Thyroid gland (tissue), 4 donors: ENCODE data around the gene IL4R.

Experiments
- POLR2A ChIP-seq, 2 donors: fragments of 450-650 bp; IDR thresholded peaks; one replicate each; pipeline ENCODE4 v1.6.1; 2017; ENCODE audit warnings: antibody characterized with exemption in 2 of 2, mild to moderate bottlenecking in 2 of 2, moderate library complexity in 1 of 2
- TF ChIP-seq, protein P1 (sequence below), 6 experiments: fragments of 200-600 bp in 3 of 6; fragments of 450-650 bp in 3 of 6; sonication (generic) in 3 of 6; IDR thresholded peaks; one replicate each; pipeline ENCODE4 v1.5.1; 2016 to 2019; ENCODE audit warnings: antibody characterized with exemption in 6 of 6, mild to moderate bottlenecking in 2 of 6, inconsistent platforms in 1 of 6, moderate library complexity in 1 of 6

- TF ChIP-seq, protein P1, sequence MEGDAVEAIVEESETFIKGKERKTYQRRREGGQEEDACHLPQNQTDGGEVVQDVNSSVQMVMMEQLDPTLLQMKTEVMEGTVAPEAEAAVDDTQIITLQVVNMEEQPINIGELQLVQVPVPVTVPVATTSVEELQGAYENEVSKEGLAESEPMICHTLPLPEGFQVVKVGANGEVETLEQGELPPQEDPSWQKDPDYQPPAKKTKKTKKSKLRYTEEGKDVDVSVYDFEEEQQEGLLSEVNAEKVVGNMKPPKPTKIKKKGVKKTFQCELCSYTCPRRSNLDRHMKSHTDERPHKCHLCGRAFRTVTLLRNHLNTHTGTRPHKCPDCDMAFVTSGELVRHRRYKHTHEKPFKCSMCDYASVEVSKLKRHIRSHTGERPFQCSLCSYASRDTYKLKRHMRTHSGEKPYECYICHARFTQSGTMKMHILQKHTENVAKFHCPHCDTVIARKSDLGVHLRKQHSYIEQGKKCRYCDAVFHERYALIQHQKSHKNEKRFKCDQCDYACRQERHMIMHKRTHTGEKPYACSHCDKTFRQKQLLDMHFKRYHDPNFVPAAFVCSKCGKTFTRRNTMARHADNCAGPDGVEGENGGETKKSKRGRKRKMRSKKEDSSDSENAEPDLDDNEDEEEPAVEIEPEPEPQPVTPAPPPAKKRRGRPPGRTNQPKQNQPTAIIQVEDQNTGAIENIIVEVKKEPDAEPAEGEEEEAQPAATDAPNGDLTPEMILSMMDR (IDR thresholded peaks at IDR 0.05), result no peak
- no peak for TF ChIP-seq POLR2A (IDR thresholded peaks at IDR 0.05)
Observed at GRCh38 chr16:27364493-27365141, 50.8 kb downstream of the IL4R start.
